ENCODE results near the gene POLR2B.
A peak's percentile ranks its signal among the peaks of the same experiment; 100 is the strongest.

The POLR2B gene

DNA sequence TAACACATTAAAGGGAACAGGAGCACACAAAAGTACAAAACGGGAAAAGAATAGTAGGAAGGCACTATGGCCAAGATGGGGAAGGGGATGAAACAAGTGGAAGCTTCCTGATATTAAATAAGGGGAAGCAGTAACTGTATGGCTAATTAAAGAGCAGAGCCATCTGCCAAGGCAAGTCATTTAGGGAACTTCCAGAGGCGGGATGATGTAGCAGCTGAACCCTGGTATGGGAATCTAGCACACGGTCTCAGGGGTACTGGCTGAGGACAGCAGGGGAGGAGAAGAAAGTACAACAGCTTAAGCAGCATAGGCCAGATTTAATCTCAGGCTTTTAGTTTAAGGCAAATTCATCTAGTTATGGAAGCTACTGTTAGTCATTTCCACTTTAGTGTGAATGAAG, 72.4 kb downstream of the POLR2B start:
- Histone ChIP-seq H3K4me1 (ENCODE audit: control insufficient read depth, insufficient read depth, low read length) (no peaks in the 10 kb centered on the region), H3K27ac (ENCODE audit: extremely low read depth, low read depth, low read length) (no peak overlapping the region), H3K36me3 (ENCODE audit: control insufficient read depth in 2 of 2, insufficient read depth in 1 of 2, low read length in 2 of 2) (no peaks in the 10 kb centered on the region), H3K9me3 (ENCODE audit: control insufficient read depth, insufficient read depth, low read depth, low read length) (no peaks in the 10 kb centered on the region), H3K4me3 (ENCODE audit: low read depth, low read length) (no peak overlapping the region)
- ChIA-PET POLR2A (no interaction called here), CTCF (interaction anchor here (2.0 kb wide), 1 partner anchor 13 kb away, joined by 6 read pairs; no protein-coding TSS in a partner anchor)
- no peak for TF ChIP-seq ZNF596 (tag by site-specific recombination; IDR thresholded peaks at IDR 0.05)
- TF ChIP-seq, protein P1, sequence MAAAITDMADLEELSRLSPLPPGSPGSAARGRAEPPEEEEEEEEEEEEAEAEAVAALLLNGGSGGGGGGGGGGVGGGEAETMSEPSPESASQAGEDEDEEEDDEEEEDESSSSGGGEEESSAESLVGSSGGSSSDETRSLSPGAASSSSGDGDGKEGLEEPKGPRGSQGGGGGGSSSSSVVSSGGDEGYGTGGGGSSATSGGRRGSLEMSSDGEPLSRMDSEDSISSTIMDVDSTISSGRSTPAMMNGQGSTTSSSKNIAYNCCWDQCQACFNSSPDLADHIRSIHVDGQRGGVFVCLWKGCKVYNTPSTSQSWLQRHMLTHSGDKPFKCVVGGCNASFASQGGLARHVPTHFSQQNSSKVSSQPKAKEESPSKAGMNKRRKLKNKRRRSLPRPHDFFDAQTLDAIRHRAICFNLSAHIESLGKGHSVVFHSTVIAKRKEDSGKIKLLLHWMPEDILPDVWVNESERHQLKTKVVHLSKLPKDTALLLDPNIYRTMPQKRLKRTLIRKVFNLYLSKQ (tag by site-specific recombination; IDR thresholded peaks at IDR 0.05; ENCODE audit: borderline replicate concordance), result no peak
- no peak for TF ChIP-seq ZNF121 (tag by site-specific recombination; IDR thresholded peaks at IDR 0.05)
- TF ChIP-seq ZNF10 (tag by site-specific recombination; IDR thresholded peaks at IDR 0.05), result no peak
- TF ChIP-seq, protein P2, sequence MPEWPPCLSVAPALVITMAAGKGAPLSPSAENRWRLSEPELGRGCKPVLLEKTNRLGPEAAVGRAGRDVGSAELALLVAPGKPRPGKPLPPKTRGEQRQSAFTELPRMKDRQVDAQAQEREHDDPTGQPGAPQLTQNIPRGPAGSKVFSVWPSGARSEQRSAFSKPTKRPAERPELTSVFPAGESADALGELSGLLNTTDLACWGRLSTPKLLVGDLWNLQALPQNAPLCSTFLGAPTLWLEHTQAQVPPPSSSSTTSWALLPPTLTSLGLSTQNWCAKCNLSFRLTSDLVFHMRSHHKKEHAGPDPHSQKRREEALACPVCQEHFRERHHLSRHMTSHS (tag by site-specific recombination; IDR thresholded peaks at IDR 0.05), result no peak
- no peak for TF ChIP-seq ZFHX2 (tag by site-specific recombination; conservative IDR thresholded peaks at IDR 0.05)
- no peak for TF ChIP-seq ZNF302 (tag by site-specific recombination; IDR thresholded peaks at IDR 0.05; ENCODE audit: low read depth)

DNA sequence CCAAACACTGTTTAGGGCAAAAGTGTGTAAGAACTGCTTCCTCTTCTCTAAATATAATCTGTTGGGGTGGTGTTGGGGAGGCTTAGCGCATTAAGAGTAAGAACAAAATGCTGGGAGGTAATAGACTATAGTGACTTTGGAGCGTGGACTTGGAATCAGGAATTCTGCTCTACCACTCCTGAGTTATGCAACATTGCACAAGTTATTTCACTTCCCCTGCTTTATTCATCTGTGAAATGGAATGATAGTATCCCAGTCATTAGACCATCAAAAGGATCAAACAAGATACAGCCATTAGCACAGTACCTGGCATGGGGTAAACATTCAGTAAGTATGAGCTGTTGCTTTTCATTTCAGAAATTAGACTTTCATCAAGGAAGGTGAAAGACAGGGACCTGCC, 72.8 kb downstream of the POLR2B start:
- no peaks in the 10 kb centered on the region for H3K4me1 ChIP-seq (ENCODE audit: control insufficient read depth, insufficient read depth, low read length)
- TF ChIP-seq ZNF692 (tag by site-specific recombination; IDR thresholded peaks at IDR 0.05), result no peak
- TF ChIP-seq SETDB1 (IDR thresholded peaks at IDR 0.05; ENCODE audit: insufficient read length, low read length), result no peak
- no peak for TF ChIP-seq YY2 (tag by site-specific recombination; IDR thresholded peaks at IDR 0.05)
- no peak for TF ChIP-seq ZFP37 (tag by site-specific recombination; IDR thresholded peaks at IDR 0.05)
- TF ChIP-seq ZNF501 (tag by site-specific recombination; IDR thresholded peaks at IDR 0.05), result no peak
- TF ChIP-seq YY1 (tag by site-specific recombination; IDR thresholded peaks at IDR 0.05), result no peak
- TF ChIP-seq ZFP3 (tag by site-specific recombination; IDR thresholded peaks at IDR 0.05; ENCODE audit: low read depth), result no peak
- no peak for TF ChIP-seq ZBTB1 (tag by site-specific recombination; IDR thresholded peaks at IDR 0.05)
- H3K27ac ChIP-seq (ENCODE audit: extremely low read depth, low read depth, low read length), result no peak overlapping the region
- no peaks in the 10 kb centered on the region for H3K9me3 ChIP-seq (ENCODE audit: control insufficient read depth, insufficient read depth, low read depth, low read length)
- no peaks in the 10 kb centered on the region for H3K36me3 ChIP-seq (ENCODE audit: control insufficient read depth in 2 of 2, insufficient read depth in 1 of 2, low read length in 2 of 2)
- POLR2A ChIA-PET, result no interaction called here
- no peak overlapping the region for H3K4me3 ChIP-seq (ENCODE audit: low read depth, low read length)
- CTCF ChIA-PET, result interaction anchor here (2.0 kb wide), 1 partner anchor 14 kb away, joined by 6 read pairs; no protein-coding TSS in a partner anchor

DNA sequence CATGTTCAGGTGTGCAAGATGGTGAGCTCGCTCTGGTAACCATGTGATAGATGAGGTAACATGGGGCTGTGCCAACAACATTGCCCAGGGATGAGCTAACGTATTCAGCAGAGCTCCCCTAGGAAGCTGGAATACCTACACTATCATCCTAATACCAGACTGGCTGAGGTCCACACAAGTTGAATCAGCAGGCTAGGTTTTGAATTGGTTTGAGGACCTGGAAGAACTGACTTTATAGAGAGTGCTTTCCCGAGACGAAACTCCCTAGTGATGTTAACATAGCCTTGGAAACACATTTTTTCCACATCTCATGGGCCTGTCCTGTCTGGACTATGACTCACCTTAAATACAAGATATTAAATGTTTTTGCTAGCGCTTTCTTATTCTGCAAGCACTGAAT, 74.8 kb downstream of the POLR2B start:
- no peak overlapping the region for H3K4me3 ChIP-seq (ENCODE audit: low read depth, low read length)
- H3K9me3 ChIP-seq (ENCODE audit: control insufficient read depth, insufficient read depth, low read depth, low read length), result no peaks in the 10 kb centered on the region
- ChIA-PET CTCF (no interaction called here), POLR2A (no interaction called here)
- H3K27ac ChIP-seq (ENCODE audit: extremely low read depth, low read depth, low read length), result no peak overlapping the region
- no peak for TF ChIP-seq PRDM10 (tag by site-specific recombination; IDR thresholded peaks at IDR 0.05)
- TF ChIP-seq GLIS1 (tag by site-specific recombination; IDR thresholded peaks at IDR 0.05), result peak; percentile 50
- no peak for TF ChIP-seq ZNF26 (tag by site-specific recombination; IDR thresholded peaks at IDR 0.05)
- no peaks in the 10 kb centered on the region for H3K36me3 ChIP-seq (ENCODE audit: control insufficient read depth in 2 of 2, insufficient read depth in 1 of 2, low read length in 2 of 2)
- no peaks in the 10 kb centered on the region for H3K4me1 ChIP-seq (ENCODE audit: control insufficient read depth, insufficient read depth, low read length)
